Tibial artery (tissue), 4 donors: ENCODE data around the gene PCTP.
A peak's percentile ranks its signal among the peaks of the same experiment; 100 is the strongest.

ENCODE experiments used
- DNase-seq, 2 donors: peaks; one replicate each; pipeline ENCODE4 v3.0.0-alpha.2; 2019
- H3K27ac ChIP-seq, 2 donors: fragments of 200-600 bp; sonication (generic) in 1 of 2; 1 replicate in 1 of 2; 2 replicates in 1 of 2; pipeline ENCODE4 v1.5.1; 2018 to 2019; ENCODE audit warnings: mild to moderate bottlenecking in 1 of 2
- H3K27me3 ChIP-seq, 2 donors: fragments of 200-600 bp; sonication (generic) in 1 of 2; one replicate each; pipeline versions ENCODE4 v1.5.1 to v1.6.0; 2016 to 2019
- H3K36me3 ChIP-seq, 3 donors: fragments of 200-600 bp; sonication (generic) in 2 of 3; one replicate each; pipeline ENCODE4 v1.5.1; 2016 to 2019; ENCODE audit warnings: mild to moderate bottlenecking in 2 of 3
- H3K4me1 ChIP-seq, 4 donors: fragments of 200-600 bp; sonication (generic) in 2 of 4; 1 replicate in 3 of 4; 2 replicates in 1 of 4; pipeline ENCODE4 v1.5.1; 2016 to 2019
- H3K4me3 ChIP-seq, 2 donors: fragments of 200-600 bp; sonication (generic) in 1 of 2; 1 replicate in 1 of 2; 2 replicates in 1 of 2; pipeline ENCODE4 v1.5.1; 2018 to 2019; ENCODE audit warnings: mild to moderate bottlenecking in 2 of 2
- H3K9me3 ChIP-seq, 3 donors: fragments of 200-600 bp; sonication (generic) in 1 of 3; one replicate each; pipeline ENCODE4 v1.5.1; 2016 to 2019
- CTCF ChIP-seq, 2 experiments: fragments of 200-600 bp in 1 of 2; fragments of 450-650 bp in 1 of 2; IDR thresholded peaks; one replicate each; pipeline ENCODE4 v1.5.1; 2017 to 2019; ENCODE audit warnings: antibody characterized with exemption in 2 of 2, mild to moderate bottlenecking in 1 of 2, moderate library complexity in 1 of 2
- intact Hi-C: fragments of 100-400 bp; cut with DNase I; formaldehyde crosslinking; loops from one replicate; pipeline ENCODE4 v1.15.0; 2023; ENCODE audit warnings: low total_unique reads

The PCTP gene

GRCh38 chr17:55747209-55747608 is 3.6 kb upstream of the PCTP start:
- H3K9me3 ChIP-seq: no peaks in the 10 kb centered on the region

GRCh38 chr17:55748841-55749240 is 2.0 kb upstream of the PCTP start:
- Histone ChIP-seq H3K27ac (no peak overlapping the region), H3K4me1 (peaks cover 0 to 16% (median 10%) of the 10 kb centered on the region in 4 donors), H3K27me3 (no peaks in the 10 kb centered on the region), H3K36me3 (peaks cover 0 to 5% (median 0%) of the 10 kb centered on the region in 3 donors), H3K9me3 (no peaks in the 10 kb centered on the region), H3K4me3 (no peak overlapping the region)
- no peak for TF ChIP-seq CTCF (IDR thresholded peaks at IDR 0.05)
- no peak for DNase-seq
- intact Hi-C loops: no loop called here

More at GRCh38 chr17:55747209-55747608, 3.6 kb upstream of the PCTP start:
- no peak overlapping the region for H3K4me3 ChIP-seq
- no peaks in the 10 kb centered on the region for H3K27me3 ChIP-seq
- no peaks in the 10 kb centered on the region for H3K36me3 ChIP-seq
- H3K27ac ChIP-seq: no peak overlapping the region
- H3K4me1 ChIP-seq: peaks cover 0 to 10% (median 7%) of the 10 kb centered on the region in 4 donors
- intact Hi-C loops: no loop called here
- no peak for DNase-seq
- TF ChIP-seq CTCF (IDR thresholded peaks at IDR 0.05): no peak

GRCh38 chr17:55749985-55750384 is 866 bp upstream of the PCTP start:
- TF ChIP-seq CTCF (IDR thresholded peaks at IDR 0.05): no peak
- H3K9me3 ChIP-seq: no peaks in the 10 kb centered on the region
- peaks cover 0 to 13% (median 0%) of the 10 kb centered on the region in 3 donors for H3K36me3 ChIP-seq
- no peak overlapping the region for H3K27ac ChIP-seq
- H3K4me3 ChIP-seq: no peak overlapping the region
- no peak for DNase-seq
- no peaks in the 10 kb centered on the region for H3K27me3 ChIP-seq
- intact Hi-C loops: loop anchor here (10.0 kb wide), 1 partner anchor 325 kb away; the partner anchor contains the start of gene MMD
- H3K4me1 ChIP-seq: peaks cover 0 to 16% (median 10%) of the 10 kb centered on the region in 4 donors

- no peak for DNase-seq
- H3K4me1 ChIP-seq: peaks cover 0 to 16% (median 10%) of the 10 kb centered on the region in 4 donors
- H3K27ac ChIP-seq: peak overlapping the region; percentile 79 to 84
- no peaks in the 10 kb centered on the region for H3K27me3 ChIP-seq
- no peak for TF ChIP-seq CTCF (IDR thresholded peaks at IDR 0.05)
- peaks cover 0 to 13% (median 0%) of the 10 kb centered on the region in 3 donors for H3K36me3 ChIP-seq
- peak overlapping the region; percentile 69 to 78 for H3K4me3 ChIP-seq
- intact Hi-C loops: loop anchor here (10.0 kb wide), 1 partner anchor 327 kb away; the partner anchor contains the start of gene MMD
- no peaks in the 10 kb centered on the region for H3K9me3 ChIP-seq
Observed at GRCh38 chr17:55751720-55752250, 934 bp downstream of the PCTP start.

- H3K27ac ChIP-seq: no peak overlapping the region
- DNase-seq: no peak
- peaks cover 0 to 20% (median 10%) of the 10 kb centered on the region in 4 donors for H3K4me1 ChIP-seq
- no peak overlapping the region for H3K4me3 ChIP-seq
- H3K27me3 ChIP-seq: no peaks in the 10 kb centered on the region
- intact Hi-C loops: loop anchor here (10.0 kb wide), 1 partner anchor 332 kb away; the partner anchor contains the start of gene MMD
- peaks cover 0 to 13% (median 0%) of the 10 kb centered on the region in 3 donors for H3K36me3 ChIP-seq
- no peak for TF ChIP-seq CTCF (IDR thresholded peaks at IDR 0.05)
- no peaks in the 10 kb centered on the region for H3K9me3 ChIP-seq
Observed at GRCh38 chr17:55756689-55757088, 5.8 kb downstream of the PCTP start.
